HG02870 (cell line): ENCODE data around the gene CERS4.
"Not testable (repeated sequence)": the region's sequence is repeated elsewhere in the genome, so short reads cannot be mapped to it uniquely, and the experiment has no call there.

Experiments
- ATAC-seq: cut with Tn5 transposase; IDR thresholded peaks from one replicate; pipeline ENCODE4 v1.9.1; 2021; ENCODE audit warnings: mild to moderate bottlenecking, moderate library complexity; ENCODE audit not compliant: unreplicated experiment

CERS4 gene

DNA sequence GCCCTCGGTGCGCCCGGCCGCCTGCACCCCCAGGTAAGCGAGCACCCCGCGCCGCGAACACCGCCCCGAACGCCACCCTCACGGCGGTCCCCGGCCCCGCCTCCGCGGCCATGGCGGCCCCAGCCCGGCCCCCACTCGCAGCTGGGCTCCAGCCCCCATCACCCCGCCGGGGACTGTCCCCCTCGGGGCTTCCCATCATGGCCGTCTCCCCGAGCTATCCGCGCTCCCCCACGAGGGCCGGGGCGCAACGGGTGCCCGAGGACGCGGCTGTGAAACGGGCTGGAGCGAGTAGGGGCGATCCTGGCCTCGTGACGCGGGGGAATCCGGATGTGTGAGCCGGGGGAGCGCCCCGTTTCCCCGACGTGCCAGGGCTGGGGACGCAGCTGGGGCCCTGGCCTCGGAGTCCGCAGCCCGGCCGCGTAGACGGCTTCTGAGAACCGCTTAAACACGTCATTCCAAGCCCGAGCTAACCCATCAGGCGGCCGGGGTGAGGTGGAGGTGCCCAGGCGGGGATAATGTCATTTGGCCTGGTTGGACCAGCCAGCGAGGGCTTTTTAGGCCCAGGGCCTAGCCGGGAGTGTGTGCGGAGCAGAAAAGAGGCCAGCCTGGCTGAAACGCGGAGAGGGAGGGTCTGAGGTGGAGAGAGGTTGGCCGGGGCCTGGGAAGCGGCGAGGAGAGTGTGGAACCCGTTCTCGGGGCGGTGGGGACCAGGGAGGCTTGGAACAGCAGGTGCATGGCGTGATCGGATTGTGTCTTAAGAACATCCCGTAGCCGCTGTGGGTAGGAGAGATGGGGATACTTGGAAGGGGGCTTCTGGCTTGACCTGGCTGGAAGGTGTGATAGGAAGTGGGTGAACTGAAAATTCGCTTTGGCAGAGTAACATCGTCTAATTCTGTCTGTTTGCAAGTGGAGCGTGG is 550 bp downstream of the CERS4 start:
- ATAC-seq: peak; percentile 74

DNA sequence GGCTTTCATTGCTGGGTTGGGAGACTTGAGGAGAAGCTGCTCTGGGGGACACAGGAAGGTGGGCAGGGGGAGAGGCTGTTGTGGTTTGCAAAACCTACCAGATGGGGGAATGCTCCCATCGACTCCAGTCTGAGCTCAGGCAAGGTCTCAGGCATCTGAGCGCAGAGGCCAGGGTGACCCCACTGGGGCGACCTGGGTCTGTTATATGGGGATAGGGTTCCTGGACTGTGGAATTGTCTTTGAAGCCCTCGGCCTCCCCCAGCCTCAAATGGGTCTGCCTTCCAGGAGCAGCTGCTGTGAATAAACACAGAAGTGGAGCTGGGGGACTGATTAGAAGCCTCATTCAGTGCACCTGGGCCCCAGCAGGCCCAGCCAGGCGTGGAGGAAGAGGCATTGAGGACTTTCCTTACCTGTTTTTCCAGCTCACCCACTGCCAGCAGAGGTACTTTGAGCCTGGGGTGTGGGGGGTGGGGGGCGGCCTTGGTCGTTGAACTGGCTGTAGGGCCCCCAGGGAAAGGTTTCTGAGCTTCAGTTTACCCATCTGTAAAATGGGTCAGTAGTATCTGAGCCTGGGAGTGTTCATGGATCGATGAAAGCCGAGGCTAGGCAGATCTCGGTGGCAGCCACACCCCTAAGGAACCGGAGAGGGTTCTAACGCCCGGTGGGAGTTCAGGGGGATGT is 1.4 kb downstream of the CERS4 start:
- no peak for ATAC-seq

DNA sequence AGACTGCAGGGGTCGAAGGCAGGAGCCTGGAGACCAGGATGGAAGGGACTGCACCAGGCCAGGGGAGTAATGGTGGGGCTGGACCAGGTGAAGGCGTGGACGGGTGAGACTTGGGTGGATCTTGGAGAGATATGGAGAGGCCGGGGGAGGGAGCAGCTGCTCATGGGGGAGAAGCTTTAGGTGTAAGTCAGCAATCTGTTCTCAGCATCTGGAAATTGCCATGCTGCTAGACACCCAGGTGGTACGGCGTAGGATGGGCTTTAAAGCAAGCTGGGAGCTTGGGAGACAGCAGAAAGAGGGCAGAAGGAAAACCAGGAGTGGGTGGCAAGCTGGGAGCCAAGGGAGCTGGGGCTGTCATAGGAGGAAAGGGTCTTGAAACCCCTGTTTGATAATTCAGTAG is 3.0 kb downstream of the CERS4 start:
- no peak for ATAC-seq

GRCh38 chr19:8212916-8213315 is 3.7 kb downstream of the CERS4 start:
- ATAC-seq: no peak

DNA sequence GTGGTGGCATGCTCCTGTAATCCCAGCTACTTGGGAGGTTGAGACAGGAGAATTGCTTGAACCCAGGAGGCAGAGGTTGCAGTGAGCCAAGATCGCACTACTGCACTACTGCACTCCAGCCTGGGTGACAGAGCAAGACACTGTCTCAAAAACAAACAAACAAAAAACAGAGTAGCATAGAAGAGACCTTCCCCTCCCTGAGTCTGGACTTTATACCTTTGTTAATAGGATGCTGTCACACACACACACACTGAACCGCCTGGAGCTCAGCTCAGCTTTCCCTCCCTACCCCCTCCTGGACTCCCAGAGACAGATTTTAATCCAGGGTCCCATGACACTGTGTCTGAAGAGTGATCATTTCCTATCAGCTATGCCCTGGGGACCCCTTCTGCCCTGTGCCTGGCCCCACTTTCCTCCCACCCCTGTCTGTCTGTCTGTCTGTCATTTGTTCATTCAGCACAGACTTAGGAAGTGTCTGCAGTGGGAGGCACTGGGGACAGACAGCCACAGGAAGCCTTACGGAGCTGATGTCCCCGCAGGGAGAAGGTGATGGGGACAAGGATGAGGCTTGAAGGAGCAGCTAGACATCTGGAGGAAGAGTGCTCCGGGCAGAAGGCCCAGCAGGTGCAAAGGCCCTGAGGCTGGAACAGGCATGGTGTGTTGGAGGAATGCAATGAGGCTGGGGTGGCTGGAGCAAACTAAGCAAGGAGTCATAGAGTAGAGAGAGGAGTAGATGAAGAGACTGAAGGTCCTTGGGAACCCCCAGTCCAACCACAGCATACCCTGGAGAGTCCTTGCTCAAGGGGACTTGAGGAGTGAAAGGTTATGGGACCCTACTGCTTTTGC is 4.9 kb downstream of the CERS4 start:
- no peak for ATAC-seq

- no peak for ATAC-seq
These were observed 5.6 kb downstream of the CERS4 start for GRCh38 chr19:8214802-8215201.

DNA sequence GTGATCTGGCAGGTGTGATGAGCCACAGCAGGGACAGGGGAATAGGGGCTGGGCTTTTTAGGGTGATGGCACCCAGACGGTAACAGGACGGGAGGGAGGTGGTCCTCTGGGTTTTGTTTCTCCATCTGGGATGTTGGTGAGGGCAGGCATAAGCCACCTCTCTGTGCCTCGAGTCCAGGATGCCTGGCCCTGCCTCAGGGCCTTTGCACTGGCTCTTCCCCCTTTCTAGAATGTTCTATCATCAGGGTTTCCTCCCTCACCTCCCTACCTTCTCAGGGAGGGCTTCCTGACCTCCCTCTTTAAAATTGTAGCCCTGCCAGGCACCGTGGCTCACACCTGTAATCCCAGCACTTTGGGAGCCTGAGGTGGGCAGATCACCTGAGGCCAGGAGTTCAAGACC is 6.6 kb downstream of the CERS4 start:
- no peak for ATAC-seq

GRCh38 chr19:8216357-8216756 is 7.2 kb downstream of the CERS4 start:
- ATAC-seq: no peak

DNA sequence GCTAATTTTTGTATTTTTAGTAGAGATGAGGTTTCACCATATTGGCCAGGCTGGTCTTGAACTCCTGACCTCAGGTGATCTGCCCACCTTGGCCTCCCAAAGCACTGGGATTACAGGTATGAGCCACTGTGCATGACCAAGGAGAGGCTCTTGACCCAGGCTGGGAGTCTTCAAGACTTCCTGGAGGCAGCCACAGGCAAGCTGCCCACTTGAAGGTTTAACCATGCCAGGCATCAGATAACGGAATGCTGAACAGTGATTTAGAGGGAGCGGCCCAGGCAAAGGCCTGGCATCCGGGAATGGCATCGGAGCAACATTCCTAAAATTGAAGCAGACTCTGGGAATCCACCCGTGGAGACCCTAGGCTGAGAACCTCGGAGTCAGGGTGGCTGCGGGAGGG is 9.0 kb downstream of the CERS4 start:
- ATAC-seq: not testable (repeated sequence)

GRCh38 chr19:8220481-8220880 is 11.3 kb downstream of the CERS4 start:
- no peak for ATAC-seq

GRCh38 chr19:8221161-8221560 is 12.0 kb downstream of the CERS4 start:
- no peak for ATAC-seq

DNA sequence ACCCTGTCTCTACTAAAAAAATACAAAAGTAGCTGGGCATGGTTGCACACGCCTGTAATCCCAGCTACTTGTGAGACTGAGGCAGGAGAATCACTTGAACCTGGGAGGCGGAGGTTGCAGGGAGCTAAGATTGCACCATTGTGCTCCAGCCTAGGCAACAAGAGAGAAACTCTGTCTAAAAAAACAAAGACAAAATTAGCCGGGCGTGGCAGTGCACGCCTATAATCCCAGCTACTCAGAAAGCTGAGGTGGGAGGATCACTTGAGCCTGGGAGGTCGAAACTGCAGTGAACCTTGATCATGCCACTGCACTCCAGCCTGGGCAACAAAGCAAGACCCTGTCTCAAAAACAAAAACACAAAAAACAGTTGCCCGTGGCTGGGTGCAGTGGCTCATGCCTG is 14.3 kb downstream of the CERS4 start:
- ATAC-seq: not testable (repeated sequence)

GRCh38 chr19:8224394-8225145 is 15.4 kb downstream of the CERS4 start:
- ATAC-seq: no peak

DNA sequence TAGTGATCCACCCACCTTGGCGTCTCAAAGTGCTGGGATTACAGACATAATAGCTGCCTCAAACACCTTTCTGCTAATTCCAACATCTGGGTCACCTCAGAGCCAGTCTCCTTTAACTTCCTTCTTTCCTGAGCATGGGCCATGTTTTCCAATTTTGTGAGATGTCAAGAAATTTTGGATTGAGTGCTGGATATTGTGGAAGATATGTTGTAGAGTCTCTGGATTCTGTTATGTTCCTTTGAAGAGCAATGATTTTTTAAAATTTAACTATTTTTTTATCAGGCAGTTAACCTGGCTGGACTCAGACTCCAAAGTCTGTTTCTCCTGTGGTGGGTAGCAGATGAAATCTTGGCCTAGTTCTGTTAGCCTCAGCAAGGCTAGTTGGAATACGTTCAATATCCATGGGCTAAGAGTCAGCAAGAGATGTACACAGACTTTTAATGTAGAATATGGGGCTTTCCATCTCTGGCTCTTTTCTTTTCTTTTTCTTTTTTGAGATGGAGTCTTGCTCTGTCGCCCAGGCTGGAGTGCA is 22.0 kb downstream of the CERS4 start:
- no peak for ATAC-seq

- no peak for ATAC-seq
These were observed 24.2 kb downstream of the CERS4 start for GRCh38 chr19:8233370-8233769.

- no peak for ATAC-seq
These were observed 27.9 kb downstream of the CERS4 start for GRCh38 chr19:8237026-8237425.

GRCh38 chr19:8238251-8238650 is 29.1 kb downstream of the CERS4 start:
- ATAC-seq: no peak

GRCh38 chr19:8239528-8240273 is 30.5 kb downstream of the CERS4 start:
- no peak for ATAC-seq
